ENCODE results near the gene KLHL40. TPM values are rescaled to one million over a fixed set of nuclear protein-coding genes. Genes with fewer than 3 reads are reported as not detected.

Gene KLHL40
- total RNA-seq, 1 donor from 2014 or later = 0.12 TPM

GRCh38 chr3:42739401-42740158, 54.2 kb downstream of the KLHL40 start:
- no peak for DNase-seq (ENCODE audit: extremely low spot score, unreplicated experiment)
- Mint-ChIP-seq H3K9me3 (no peaks in the 10 kb centered on the region), H3K4me1 (ENCODE audit: unreplicated experiment) (no peaks in the 10 kb centered on the region), H3K27me3 (peaks cover 9% of the 10 kb centered on the region), H3K4me3 (no peak overlapping the region), H3K36me3 (no peaks in the 10 kb centered on the region), H3K27ac (no peak overlapping the region)
- TF ChIP-seq CTCF (conservative IDR thresholded peaks at IDR 0.05) = no peak

DNA sequence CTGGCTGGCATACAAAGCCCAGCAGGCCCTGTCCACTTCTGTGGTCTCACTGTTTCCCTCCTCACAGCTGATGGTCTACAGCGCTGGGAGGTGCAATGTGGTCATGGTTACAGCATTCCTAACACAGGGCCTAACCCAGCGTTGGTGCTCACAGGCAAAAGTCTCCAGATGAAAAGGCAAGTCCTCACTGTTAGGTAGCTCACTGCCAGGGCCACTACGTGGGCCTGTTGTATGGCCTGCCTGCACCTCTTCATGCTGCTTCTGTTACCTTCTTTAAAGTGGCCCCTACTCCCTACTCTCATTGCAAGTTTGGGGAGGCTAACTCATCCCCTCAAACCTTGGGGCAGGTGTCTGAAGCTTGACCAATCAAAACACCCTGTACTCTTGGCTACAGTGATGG, 56.5 kb downstream of the KLHL40 start:
- DNase-seq (ENCODE audit: extremely low spot score, unreplicated experiment) = no peak
- Mint-ChIP-seq H3K27ac (no peak overlapping the region), H3K27me3 (peaks cover 9% of the 10 kb centered on the region), H3K36me3 (no peaks in the 10 kb centered on the region), H3K9me3 (no peaks in the 10 kb centered on the region), H3K4me3 (no peak overlapping the region), H3K4me1 (ENCODE audit: unreplicated experiment) (no peaks in the 10 kb centered on the region)
- no peak for TF ChIP-seq CTCF (conservative IDR thresholded peaks at IDR 0.05)

Other genes starting within 250 kb of the KLHL40 start
- 4.7 and 5.6 TPM in 2 replicates for gene VIPR1, start 182.9 kb upstream of the KLHL40 start, total RNA-seq (ENCODE audit: low replicate concordance)
- 21.5 and 38.1 TPM in 2 replicates for gene SEC22C, start 103.6 kb upstream of the KLHL40 start, total RNA-seq (ENCODE audit: low replicate concordance)
- 32.5 and 33.4 TPM in 2 replicates for gene SS18L2, start 94.7 kb upstream of the KLHL40 start, total RNA-seq (ENCODE audit: low replicate concordance)
- 63.0 and 97.1 TPM in 2 replicates for gene NKTR, start 84.9 kb upstream of the KLHL40 start, total RNA-seq (ENCODE audit: low replicate concordance)
- gene ZBTB47, start 31.8 kb upstream of the KLHL40 start, total RNA-seq (ENCODE audit: low replicate concordance) = 8.1 and 9.0 TPM in 2 replicates
- not detected in 2 replicates for gene HHATL, start 17.3 kb downstream of the KLHL40 start, total RNA-seq (ENCODE audit: low replicate concordance)
- 0.71 and 2.4 TPM in 2 replicates for gene CCDC13, start 87.7 kb downstream of the KLHL40 start, total RNA-seq (ENCODE audit: low replicate concordance)
- 100 and 130 TPM in 2 replicates for gene HIGD1A, start 119.0 kb downstream of the KLHL40 start, total RNA-seq (ENCODE audit: low replicate concordance)
- gene ACKR2, start 123.9 kb downstream of the KLHL40 start, total RNA-seq (ENCODE audit: low replicate concordance) = 3.5 and 3.9 TPM in 2 replicates
- not detected in 2 replicates for gene CYP8B1, start 190.3 kb downstream of the KLHL40 start, total RNA-seq (ENCODE audit: low replicate concordance)
- 0.48 TPM in 1 of 2 replicates, not detected in the other for gene ZNF662, start 220.6 kb downstream of the KLHL40 start, total RNA-seq (ENCODE audit: low replicate concordance)

Data from type B pancreatic cell (in vitro differentiated cells).